SKM-1 treated with dmso at 0.1 percent for 144 hours (cell line): ENCODE data around the gene MSLN.
A peak's percentile ranks its signal among the peaks of the same experiment; 100 is the strongest.

Experiments
- DNase-seq: peaks from one replicate; lab custom pipeline; 2025; ENCODE audit not compliant: unreplicated experiment; lab: John Stamatoyannopoulos, UW

The MSLN gene

GRCh38 chr16:722835-723633 lies 37.5 kb upstream of the MSLN start:
- no peak for DNase-seq

DNA sequence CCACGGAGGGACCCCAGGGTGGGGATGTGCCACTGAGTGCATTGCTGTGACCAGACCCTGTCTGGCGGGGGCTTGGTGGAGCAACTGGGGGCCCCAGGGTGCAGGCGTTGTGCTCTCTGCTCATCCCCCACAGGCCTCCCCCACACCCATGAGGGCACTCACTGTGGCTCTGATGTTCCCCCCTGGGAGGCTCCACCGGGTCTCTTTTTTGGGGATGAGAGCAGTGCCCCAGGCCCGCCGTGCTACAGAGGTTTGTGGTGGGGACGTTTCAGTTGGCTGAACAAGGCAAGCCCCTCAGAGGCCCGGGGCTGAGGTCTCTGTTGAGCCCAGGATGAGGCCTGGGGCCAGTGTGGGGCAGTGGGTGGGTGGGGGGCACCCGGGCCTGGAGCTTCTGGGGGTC lies 36.8 kb upstream of the MSLN start:
- no peak for DNase-seq

GRCh38 chr16:724188-725040 lies 36.1 kb upstream of the MSLN start:
- no peak for DNase-seq

- no peak for DNase-seq
Measured at GRCh38 chr16:725041-725376, 35.5 kb upstream of the MSLN start.

DNA sequence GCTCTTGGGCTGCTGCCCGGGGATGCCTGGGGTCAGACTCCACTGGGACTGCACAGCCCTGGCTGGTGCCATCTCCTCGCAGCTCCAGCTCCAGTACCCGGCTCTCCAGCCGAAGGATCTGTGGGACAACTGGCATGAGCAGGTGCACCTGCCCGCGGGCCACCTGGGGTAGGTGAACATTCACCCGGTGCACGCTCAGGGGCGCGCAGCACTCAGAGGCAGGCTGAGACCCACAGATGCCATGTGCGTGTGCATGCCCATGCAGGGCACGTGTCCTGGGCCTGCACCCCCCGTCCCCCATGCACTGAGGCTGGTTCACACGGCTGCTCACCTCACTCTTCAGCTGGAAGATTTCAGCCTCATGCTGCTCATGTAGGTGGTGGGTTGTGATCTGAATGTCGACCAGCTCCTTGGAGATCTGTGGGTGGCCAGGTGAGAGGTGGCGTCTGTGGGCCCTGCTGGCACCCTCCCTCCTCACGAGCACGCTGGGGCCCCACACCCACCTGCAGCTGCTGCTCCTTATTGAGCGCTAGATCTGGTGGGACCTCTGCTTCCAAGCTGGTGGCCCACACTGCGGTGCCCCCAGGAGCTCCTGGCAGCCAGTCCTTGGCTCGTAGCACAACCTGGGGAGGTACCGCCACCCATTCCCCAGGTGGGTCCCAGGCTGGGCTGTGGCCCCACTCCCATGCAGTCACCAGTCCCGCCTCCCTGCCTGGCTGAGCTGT lies 34.9 kb upstream of the MSLN start:
- DNase-seq = no peak

DNA sequence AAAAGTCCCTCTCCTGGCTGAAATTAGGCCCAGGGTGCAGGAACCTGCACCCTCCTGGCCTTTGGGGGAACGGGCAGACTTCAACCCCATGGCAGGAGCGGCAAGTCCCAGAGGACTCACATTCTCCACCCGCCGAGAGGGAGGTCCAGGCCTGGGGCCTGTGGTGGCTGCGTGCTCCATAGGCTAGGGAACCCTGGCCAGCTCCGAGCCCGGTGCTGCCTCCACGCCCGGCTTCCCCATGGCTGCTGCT lies 34.4 kb upstream of the MSLN start:
- DNase-seq = no peak

DNA sequence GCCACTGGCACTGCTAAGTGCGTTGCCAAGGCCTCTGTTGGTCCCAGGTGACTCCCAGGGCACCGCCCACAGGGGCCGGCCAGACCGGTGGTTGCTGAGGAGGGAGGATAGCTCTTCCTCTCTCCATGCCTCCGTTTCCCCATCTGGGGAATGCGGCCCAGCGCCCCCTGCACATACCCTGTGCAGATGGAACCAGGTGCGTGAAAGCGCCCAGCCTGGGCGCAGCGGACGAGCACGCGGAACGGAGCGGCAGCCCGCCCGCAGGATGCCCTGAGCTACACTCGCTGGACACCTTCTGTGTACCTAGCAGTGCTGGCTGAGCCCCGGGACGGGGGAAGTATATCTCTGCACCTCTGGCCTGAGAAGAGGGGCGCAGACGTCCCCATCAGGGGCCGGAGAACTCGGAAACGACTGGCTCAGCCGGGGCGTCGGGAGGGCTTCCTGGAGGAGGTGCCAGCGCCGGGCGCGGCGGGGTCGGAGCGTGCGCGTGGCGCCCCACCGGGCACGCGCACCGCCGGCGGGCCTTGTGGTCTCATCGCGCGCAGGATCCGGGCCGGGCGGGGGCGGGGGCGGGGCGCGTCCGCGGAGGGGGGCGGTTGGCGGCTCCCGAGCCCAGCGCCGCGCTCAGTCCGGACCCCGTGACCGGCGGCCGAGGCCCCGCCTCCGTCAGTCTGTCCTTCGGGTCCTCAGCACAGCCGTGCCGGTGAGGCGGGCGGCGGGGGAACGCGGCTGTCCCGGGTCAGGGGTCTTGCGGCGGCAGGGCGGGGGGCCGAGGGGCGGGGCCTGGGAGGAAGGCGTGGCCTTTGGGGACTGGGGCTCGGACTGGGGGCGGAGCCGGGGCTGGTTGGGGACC lies 33.9 kb upstream of the MSLN start, which contains the start of the genes CCDC78 and HAGHL:
Gene CCDC78, minus strand, starts transcription at position 6 of the 853 bp plus-strand sequence. CDS start 76 bp downstream, outside the sequence.
Gene HAGHL, plus strand, starts transcription at position 669 of the 853 bp plus-strand sequence. CDS start 404 bp downstream, outside the sequence.
- peak; percentile 36 for DNase-seq

GRCh38 chr16:727291-727977 lies 33.1 kb upstream of the MSLN start:
- DNase-seq = no peak

- DNase-seq = peak; percentile 46
Measured at GRCh38 chr16:728131-728889, 32.2 kb upstream of the MSLN start.

- no peak for DNase-seq
Measured at GRCh38 chr16:728890-729744, 31.4 kb upstream of the MSLN start.

DNA sequence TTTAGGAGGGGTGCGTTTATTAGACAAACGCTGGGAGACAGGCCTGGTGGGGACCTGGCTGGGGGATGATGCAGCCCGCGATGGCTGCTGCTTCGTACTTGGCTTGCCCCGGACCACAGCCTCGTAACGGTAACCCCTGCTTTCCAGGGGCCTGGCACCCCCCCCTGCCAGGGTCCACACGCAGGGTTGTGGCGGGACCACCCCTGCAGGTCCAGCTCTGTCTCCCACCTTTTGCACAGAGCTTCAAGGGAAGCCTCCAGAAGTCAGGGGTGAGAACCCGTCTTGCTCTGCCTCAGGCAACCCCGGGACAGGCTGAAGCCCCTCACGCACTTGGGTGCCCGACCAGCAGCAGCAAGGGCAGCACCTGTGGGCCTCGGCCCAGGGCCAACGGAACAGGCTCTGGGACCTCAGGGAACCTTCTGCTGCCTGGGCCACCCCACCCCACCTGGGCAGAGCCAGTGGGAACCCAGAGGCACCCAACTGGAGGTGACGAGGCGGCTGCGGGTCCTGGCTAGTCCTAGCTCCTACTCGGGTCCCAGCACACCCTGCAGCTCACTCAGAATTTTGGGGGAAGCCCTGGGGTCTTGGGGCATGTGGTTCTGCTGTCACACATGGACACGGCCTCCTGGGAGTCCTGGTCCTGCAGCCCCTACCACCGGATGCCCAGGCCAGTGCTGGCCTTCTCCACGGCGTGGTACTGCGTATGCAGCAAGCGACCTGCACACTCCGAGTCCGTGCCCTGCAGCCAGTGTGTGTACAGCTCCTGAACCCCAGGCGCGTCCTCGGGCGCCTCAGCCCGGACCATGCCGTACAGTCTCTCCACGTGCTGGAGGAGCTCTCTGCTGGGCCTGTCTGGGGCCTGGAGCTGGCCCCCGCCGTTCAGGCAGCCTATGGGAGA lies 30.5 kb upstream of the MSLN start:
- no peak for DNase-seq

DNA sequence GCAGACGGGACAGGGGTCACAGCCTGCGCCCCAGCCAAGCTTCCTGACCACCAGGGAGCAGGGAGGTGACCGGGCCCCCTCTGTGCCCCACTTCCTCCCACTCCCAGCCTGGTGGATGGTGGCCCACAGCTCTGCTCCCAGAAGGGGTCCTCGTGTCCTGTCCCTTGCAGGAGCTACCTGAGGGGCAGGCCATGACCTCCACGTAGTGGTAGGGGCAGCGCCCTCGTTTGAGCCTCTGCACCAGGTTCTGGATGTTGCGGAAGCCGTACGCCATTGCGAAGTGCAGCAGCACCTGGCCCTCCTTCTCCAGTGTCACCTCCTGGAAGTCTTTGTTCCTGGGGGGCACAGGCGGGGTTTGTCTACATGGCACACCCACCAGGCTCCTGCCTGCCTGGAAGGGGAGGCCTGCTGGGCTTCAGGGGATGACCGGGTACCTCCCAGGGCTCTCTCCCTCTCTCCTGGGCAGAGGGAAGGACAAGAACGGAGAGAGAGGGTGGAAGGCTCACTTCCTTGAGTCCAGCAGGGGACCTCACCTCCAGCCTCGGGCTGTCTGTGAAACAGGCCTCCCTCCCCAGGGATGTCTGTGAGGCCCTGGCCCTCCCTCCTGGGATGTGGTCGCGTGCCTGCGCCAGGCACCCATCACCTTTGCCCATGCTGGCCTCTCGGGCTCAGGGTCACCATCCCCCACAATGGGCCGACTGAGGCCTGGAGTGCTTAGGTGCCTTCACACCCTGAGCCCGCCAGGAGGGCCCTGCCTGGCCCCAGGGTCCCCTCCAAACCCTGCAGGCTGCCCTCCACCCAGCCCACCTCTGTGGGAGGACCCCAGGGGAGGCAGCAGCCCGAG lies 29.6 kb upstream of the MSLN start:
- DNase-seq = no peak

GRCh38 chr16:732332-732731 lies 28.2 kb upstream of the MSLN start:
- no peak for DNase-seq

GRCh38 chr16:732936-733335 lies 27.6 kb upstream of the MSLN start:
- DNase-seq = no peak

DNA sequence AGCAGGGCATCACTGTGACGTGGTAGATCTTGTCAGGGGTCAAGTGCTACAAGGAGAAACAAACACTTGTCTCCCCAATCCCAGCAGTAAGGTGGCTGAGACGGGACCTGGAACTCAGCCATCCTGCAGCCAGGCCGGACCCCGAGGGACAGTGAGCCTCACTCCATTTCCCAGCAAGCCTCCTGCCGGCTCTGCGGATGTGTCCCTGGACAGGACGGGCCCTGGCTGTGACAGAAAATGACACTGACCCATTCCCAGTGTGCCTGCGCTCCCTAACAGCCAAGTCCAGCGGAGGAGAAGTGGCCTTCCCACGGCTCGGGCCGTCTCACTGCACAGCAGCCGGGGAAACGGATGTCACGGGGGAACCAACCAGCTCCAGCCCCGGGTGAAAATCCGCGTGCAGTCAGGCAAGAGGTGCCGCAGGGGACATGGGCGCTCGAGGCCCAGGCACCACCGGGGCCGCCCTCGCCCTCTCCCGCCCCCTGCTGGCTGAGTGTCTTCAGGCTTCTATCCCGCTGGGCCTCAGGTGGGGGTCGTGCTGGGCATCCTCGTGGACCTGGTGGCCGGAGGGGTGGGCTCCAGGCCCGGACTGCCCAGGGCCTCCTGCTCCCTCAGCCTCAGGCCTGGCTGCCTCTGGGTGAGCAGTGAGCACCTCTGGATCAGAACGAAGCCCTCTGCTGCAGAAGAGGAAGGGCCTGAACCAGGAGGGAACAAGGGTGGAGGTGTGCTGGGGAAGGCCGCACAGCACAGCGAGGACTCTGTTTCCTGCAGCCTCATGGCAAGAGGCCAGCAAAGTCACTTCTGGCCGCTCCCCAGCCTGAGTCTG lies 26.9 kb upstream of the MSLN start:
- no peak for DNase-seq
